HG03175 (cell line): Measurements from ENCODE around the gene ACP6.
"Not testable (repeated sequence)": the region's sequence is repeated elsewhere in the genome, so short reads cannot be mapped to it uniquely, and the experiment has no call there.

ENCODE experiments used
- ATAC-seq: cut with Tn5 transposase; IDR thresholded peaks from one replicate; pipeline ENCODE4 v1.9.1; 2021; ENCODE audit warnings: mild to moderate bottlenecking, moderate library complexity; ENCODE audit not compliant: unreplicated experiment

Gene ACP6

GRCh38 chr1:147670319-147671001, at the start of gene ACP6:
Gene ACP6, minus strand, starts transcription at chr1:147670524. Its CDS starts 476 bp downstream, at chr1:147670048.
- ATAC-seq = peak; percentile 96

GRCh38 chr1:147719711-147720225, 49.4 kb upstream of the ACP6 start:
- no peak for ATAC-seq

GRCh38 chr1:147719029-147719698, 48.8 kb upstream of the ACP6 start:
- ATAC-seq = no peak

GRCh38 chr1:147717706-147718097, 47.4 kb upstream of the ACP6 start:
- no peak for ATAC-seq

GRCh38 chr1:147717051-147717705, 46.9 kb upstream of the ACP6 start:
- ATAC-seq = no peak

GRCh38 chr1:147712605-147713004, 42.3 kb upstream of the ACP6 start:
- ATAC-seq = no peak

GRCh38 chr1:147700042-147701006, 30.0 kb upstream of the ACP6 start:
- ATAC-seq = peak; percentile 59

- ATAC-seq = no peak
Measured at GRCh38 chr1:147699686-147700041, 29.3 kb upstream of the ACP6 start.

GRCh38 chr1:147683163-147683763, 12.9 kb upstream of the ACP6 start:
- no peak for ATAC-seq

GRCh38 chr1:147680608-147681235, 10.4 kb upstream of the ACP6 start:
- ATAC-seq = not testable (repeated sequence)

GRCh38 chr1:147677681-147678080, 7.4 kb upstream of the ACP6 start:
- not testable (repeated sequence) for ATAC-seq

GRCh38 chr1:147676311-147677085, 6.2 kb upstream of the ACP6 start:
- no peak for ATAC-seq

- no peak for ATAC-seq
Measured at GRCh38 chr1:147673816-147674215, 3.5 kb upstream of the ACP6 start.

GRCh38 chr1:147673406-147673805, 3.1 kb upstream of the ACP6 start:
- no peak for ATAC-seq

- peak; percentile 26 for ATAC-seq
Measured at GRCh38 chr1:147669469-147670318, 630 bp downstream of the ACP6 start.

GRCh38 chr1:147665521-147665920, 4.8 kb downstream of the ACP6 start:
- ATAC-seq = no peak

GRCh38 chr1:147664206-147664605, 6.1 kb downstream of the ACP6 start:
- no peak for ATAC-seq

- no peak for ATAC-seq
Measured at GRCh38 chr1:147654511-147654910, 15.8 kb downstream of the ACP6 start.
